Activated CD4-positive, alpha-beta T cell treated with anti-CD3 and anti-CD28 coated beads for 1 hour (primary cell): ENCODE results near the gene STK26.
"Not testable (repeated sequence)": the region's sequence is repeated elsewhere in the genome, so short reads cannot be mapped to it uniquely, and the experiment has no call there.

ENCODE experiments used
- DNase-seq: peaks from one replicate; pipeline ENCODE4 v3.0.0-alpha.2; 2020

Gene STK26

DNA sequence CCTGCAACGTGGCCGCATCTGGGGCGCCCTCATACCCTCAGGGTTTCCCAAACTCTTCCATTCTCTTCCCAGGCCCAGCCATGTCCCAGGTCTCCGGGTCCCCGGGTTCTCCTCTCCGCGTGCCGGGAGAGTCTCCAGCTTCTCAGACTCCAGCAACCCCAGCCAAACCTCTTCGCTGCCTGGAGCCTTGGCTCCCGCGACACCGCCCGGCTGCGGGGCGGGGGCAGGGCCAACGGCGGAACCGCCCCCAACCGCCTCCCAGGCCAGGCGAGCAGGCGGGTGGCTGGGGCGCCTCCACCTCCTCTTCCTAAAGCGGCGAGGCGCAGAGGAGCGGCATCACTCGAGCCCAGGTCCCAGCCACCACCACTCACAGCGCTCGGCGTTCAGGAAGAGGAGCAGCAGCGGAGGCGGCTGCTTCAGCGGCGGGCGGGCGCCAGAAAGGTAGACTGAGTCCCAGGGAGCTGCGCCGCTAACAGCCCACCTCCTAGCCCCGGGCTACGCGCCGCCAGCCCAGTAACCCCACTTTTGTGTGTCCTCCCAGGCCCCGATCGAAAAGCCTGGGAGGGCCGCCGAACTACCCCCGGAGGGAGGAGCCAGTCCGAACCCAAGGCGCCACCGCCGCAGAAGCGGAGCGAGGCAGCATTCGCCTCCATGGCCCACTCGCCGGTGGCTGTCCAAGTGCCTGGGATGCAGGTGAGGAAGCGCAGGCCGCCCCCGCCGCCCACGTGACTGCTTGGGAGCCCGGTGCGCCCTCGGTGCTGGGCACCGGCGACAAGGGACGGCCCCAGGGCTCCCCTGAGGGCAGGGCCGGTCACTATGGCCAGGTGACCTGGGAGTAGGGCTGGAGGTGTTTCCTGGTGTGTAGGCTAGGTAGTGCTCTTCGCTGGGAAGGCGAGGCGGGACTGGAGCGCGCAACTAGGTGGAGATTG, at the start of gene STK26:
TSS of gene STK26 (plus strand) at position 336 of the 929 bp plus-strand sequence. CDS start at position 652, 316 bp downstream.
- peak; percentile 60 for DNase-seq

GRCh38 chrX:131975851-131976250, 47.3 kb upstream of the STK26 start:
- no peak for DNase-seq

DNA sequence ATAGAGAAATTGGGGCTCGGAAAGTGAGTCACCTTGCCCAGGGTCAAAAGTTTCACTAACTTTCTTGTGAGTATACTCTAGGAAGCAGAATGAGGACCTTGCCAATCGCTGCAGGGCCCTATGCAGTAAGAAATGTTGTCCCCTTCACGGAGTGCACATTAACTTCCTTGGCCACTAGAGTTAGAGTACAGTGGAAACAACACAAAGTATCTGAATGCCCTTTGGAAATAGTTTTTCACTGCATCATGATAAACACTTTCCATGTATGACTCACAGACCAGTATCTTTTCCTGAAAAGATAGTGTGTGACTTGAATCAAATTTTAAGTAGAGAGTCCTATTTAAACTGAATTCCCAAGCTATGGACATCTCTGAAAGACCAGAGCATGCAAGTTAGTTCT, 45.5 kb upstream of the STK26 start:
- DNase-seq = no peak

- DNase-seq = no peak
Measured at GRCh38 chrX:131979116-131979515, 44.0 kb upstream of the STK26 start.

GRCh38 chrX:131985526-131986049, 37.5 kb upstream of the STK26 start:
- no peak for DNase-seq

GRCh38 chrX:131987252-131987651, 35.9 kb upstream of the STK26 start:
- no peak for DNase-seq

DNA sequence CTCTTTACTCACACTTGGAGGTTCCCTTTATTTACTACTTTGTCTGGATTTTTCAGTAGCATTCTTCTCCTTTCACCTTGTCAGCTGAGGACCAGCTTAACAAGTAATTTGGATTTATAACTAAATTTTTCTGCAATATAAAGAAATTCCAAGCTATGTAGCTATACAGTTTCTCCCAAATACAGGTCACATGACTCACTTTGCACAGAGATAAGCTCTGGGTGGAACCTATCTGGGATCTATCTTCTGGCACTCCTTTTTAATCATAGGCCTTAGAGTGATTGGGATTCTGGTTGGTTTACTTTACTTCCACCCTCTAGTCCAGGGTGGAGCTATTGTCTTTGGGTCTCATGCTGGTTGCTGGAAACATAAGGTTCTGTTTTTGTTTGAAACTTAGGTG, 34.9 kb upstream of the STK26 start:
- DNase-seq = no peak

DNA sequence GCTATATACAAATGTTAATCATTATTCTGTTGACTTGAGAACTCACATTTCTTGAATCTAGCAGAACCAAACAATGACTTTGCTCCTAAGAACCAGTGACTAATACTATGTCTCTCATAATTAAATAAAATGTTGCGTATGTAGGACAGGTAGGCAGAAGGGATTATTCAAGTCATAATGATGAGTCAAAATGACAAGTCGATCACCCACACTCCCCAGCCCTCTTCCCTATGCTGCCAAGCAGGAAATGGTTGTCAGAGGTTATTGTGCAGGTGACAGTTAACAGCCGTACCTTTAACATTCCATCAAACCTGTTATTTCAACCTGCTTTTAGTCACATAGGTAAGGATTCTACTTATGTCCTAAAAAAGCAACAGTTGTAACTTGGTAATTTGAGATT, 22.0 kb upstream of the STK26 start:
- no peak for DNase-seq

GRCh38 chrX:132004728-132005127, 18.4 kb upstream of the STK26 start:
- no peak for DNase-seq

DNA sequence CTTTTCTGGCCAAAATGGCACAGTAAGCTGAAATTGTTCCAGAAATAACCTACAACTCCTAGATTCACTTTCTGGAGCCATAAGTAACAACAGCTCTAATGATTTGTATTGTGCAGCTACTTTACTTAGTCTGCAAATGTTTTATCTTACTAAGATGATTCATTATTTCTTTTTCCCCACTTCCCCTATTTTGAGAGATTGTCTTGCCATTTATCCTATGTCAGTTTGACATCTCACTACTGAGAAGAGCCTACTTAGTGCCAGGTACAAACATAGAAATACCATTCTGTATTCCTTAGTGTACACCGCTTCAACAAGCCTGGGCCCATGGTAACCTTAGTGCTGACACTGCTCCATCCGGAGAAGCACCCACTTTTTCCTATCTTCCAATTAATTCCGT, 13.8 kb upstream of the STK26 start:
- DNase-seq = no peak

DNA sequence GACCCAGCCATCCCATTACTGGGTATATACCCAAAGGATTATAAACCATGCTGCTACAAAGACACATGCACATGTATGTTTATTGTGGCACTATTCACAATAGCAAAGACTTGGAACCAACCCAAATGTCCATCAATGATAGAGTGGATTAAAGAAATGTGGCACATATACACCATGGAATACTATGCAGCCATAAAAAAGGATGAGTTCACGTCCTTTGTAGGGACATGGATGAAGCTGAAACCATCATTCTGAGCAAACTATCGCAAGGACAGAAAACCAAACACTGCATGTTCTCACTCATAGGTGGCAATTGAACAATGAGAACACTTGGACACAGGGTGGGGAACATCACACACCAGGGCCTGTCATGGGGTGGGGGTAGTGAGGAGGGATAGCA, 12.9 kb upstream of the STK26 start:
- DNase-seq = not testable (repeated sequence)

DNA sequence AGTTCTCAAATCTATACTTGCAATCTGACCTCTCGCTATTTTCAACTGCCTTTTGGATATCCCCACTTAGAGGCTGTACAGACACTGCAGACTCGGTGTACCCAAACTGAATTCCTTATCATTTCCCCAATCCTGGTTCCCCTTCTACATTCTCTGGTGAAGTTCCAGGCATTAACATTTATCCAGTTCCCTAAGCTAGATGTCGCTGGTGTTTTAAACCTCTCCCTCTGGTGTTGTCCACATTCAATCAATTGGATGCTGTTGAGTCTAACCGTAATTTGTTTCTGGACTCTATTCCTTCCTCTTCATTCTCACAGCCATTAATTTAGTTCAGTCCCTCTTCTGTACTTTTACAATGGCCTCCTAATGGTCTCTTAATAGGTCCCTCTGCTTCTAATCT, 7.2 kb upstream of the STK26 start:
- no peak for DNase-seq

DNA sequence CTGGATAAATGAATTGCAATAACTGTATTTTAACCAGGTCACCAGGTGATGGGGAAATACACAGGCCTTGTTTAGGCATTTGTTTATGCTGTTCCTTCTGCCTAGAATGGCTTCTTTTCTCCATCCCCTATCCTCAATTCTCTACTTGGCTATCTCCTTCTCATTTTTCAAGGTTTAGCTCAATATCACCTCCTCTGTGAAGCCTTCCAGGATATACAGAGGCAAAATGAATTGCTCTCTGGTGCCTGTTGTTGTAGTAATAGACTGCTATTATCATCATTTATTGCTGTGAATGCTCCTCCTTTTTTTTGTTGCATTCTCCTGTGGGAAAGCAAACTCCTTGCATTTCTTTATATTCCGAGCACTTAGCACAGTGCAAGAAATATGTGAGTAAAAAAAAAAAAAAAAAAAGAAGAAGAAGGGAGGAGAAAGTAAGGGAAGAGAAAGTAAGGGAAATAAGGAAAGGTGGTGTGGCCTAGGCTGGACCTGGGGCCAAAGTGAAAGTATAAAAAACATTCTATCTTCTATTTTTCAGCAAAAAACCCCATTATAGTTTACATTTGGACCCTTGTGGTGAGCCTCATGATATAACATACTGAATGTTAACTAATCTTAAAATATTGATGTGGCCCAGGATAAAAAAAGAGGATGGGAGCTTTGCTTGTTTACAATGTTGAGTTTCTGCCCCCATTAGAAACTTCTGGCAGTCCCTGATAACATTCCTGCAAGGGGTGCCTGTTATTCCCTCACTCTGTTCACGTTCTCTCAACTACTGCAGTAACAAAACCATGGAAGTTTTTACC, 6.3 kb upstream of the STK26 start:
- DNase-seq = no peak

- no peak for DNase-seq
Measured at GRCh38 chrX:132017431-132018185, 5.5 kb upstream of the STK26 start.

- DNase-seq = peak; percentile 8
Measured at GRCh38 chrX:132022198-132022966, 720 bp upstream of the STK26 start.

GRCh38 chrX:132023896-132024386, 839 bp downstream of the STK26 start:
- peak; percentile 14 for DNase-seq

GRCh38 chrX:132025041-132025440, 1.9 kb downstream of the STK26 start:
- DNase-seq = no peak

- DNase-seq = no peak
Measured at GRCh38 chrX:132030264-132030663, 7.2 kb downstream of the STK26 start.

DNA sequence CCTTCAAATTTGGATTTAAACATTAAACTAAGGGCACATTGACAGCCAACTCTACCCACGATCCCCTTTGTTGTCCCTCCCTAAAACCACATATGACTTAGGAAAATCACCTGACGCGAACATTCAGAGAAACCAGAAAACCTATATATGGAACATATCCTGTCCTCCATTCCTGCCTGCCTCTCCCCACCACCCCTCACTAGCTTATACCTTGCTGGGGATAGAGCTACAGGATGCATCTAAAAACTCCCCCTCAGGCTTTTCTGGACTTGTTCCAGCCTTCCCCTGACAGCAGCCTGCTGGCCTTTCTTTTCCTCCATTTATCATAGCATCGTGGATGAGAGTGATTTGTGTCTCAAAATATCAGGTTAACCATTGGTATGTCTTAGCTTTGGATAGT, 8.8 kb downstream of the STK26 start:
- DNase-seq = no peak

GRCh38 chrX:132033166-132033565, 10.1 kb downstream of the STK26 start:
- no peak for DNase-seq

- no peak for DNase-seq
Measured at GRCh38 chrX:132034648-132035047, 11.5 kb downstream of the STK26 start.

GRCh38 chrX:132037479-132037993, 14.4 kb downstream of the STK26 start:
- DNase-seq = no peak
